Activated gamma-delta T cell treated with anti-CD3 and anti-CD28 coated beads, Interleukin-2, amount 50 U/mL, for 16 hours (primary cell): ENCODE measurements around the gene GAS6.

Source experiments
- DNase-seq: peaks from one replicate; pipeline ENCODE4 v3.0.0-alpha.2; 2020; ENCODE audit warnings: low read depth

GAS6 gene

GRCh38 chr13:113887700-113888201, 23.9 kb upstream of the GAS6 start:
- no peak for DNase-seq

- no peak for DNase-seq
Measured at GRCh38 chr13:113886561-113887112, 22.8 kb upstream of the GAS6 start.

DNA sequence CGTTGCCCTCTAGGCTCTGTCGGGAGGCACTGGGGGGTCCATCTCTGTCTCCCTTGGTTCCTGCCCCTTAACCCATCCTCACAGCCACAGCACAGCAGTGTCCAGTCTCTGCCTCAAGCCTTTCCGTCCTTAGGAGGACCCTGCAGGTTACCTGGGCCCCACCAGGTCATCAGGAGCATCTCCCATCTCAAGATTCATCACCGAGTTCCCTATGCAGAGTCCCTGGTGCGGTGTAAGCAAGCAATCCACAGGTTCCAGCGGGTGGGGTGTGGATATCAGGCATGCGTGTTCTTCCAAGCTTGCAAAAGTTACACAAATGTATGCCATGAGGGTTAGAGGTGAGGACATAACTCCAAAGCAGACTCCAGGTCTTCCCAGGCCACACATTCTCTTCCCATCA, 20.9 kb upstream of the GAS6 start:
- no peak for DNase-seq

- no peak for DNase-seq
Measured at GRCh38 chr13:113883921-113884804, 20.3 kb upstream of the GAS6 start.

DNA sequence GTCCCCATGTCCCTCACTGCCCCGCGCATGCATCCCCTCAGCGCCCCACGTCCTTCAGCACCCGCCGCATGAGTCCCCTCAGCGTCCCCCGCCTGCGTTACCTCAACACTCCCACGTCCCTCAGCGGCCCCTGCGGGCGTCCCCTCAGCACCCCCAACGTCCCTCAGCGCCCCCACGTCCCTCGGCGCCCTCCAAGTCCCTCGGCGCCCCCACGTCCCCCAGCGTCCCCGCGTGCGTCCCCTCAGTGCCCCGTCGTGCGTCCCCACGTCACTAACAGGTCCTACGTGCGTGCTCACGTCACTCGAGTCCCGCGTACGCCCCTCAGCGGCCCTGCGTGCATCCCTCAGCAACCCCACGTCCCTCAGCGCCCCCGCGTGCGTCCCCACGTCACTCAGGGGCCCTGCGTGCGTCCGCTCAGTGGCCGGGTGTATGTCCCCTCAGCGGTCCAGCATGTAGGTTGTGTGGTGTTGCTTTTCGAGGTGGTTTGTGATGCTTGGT, 19.5 kb upstream of the GAS6 start:
- DNase-seq = no peak

- DNase-seq = no peak
Measured at GRCh38 chr13:113882716-113883115, 18.8 kb upstream of the GAS6 start.

DNA sequence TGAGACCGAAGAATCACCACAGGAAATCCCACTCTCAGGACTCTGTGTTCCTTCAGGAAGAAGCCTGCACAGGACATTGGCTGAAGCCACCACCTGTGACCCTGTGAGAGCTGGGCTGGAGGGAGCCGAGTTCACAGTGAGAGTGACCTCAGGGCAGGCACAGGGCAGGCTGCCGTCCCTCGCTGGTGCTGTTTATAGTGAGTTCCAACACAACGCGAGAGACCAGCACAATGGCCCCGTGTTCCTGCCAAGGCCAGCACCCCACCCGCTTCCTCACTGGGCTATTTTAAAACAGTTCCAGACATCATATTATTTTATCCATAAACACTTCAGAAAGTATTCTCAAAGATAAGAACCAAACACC, 18.4 kb upstream of the GAS6 start:
- no peak for DNase-seq

- no peak for DNase-seq
Measured at GRCh38 chr13:113881614-113882266, 17.9 kb upstream of the GAS6 start.

DNA sequence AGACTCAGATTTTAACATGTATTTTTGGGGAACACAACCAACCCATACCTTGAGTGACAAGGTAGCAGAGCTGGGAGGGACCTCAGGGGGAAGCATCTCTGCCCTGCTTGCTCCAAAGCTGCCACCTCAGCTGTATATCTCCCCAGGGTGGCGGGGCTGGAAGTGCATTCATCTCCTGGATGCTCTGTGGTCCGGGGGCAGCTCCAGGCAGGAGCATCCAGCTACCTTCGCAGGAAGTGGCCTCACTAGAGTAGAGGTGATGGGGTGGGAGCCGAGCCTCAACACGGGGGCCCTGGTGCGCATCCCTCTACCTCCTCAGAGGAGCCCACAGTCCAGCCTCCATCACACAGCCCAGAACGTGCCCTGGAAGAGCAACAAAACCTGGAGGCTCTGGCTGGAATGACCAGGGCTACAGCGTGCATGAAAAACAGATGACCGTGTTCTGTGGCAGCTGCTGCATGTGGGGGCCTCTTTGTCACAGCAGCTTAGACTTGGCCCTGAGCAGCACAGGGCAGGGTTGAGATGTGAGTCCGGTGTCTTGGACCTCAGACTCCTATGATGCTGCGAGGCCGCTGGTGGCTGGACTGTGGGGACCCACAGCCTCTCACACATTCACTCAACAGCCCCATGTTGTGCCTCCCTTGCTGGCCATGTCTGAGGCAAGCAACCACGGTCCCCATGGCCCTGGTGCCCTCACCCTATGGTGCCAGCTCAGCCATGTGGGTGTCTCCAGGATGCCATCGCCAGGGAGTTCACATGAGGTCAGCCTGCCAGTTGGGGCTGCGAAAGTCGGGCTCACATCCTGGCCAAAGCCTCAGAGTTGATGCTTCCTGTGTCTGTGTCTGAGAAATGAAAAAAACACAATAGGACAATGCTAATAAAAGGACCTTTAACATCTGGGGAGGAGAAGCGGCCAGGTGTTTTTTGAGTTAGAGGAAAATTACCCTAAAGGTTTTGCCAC, 17.1 kb upstream of the GAS6 start:
- DNase-seq = no peak

DNA sequence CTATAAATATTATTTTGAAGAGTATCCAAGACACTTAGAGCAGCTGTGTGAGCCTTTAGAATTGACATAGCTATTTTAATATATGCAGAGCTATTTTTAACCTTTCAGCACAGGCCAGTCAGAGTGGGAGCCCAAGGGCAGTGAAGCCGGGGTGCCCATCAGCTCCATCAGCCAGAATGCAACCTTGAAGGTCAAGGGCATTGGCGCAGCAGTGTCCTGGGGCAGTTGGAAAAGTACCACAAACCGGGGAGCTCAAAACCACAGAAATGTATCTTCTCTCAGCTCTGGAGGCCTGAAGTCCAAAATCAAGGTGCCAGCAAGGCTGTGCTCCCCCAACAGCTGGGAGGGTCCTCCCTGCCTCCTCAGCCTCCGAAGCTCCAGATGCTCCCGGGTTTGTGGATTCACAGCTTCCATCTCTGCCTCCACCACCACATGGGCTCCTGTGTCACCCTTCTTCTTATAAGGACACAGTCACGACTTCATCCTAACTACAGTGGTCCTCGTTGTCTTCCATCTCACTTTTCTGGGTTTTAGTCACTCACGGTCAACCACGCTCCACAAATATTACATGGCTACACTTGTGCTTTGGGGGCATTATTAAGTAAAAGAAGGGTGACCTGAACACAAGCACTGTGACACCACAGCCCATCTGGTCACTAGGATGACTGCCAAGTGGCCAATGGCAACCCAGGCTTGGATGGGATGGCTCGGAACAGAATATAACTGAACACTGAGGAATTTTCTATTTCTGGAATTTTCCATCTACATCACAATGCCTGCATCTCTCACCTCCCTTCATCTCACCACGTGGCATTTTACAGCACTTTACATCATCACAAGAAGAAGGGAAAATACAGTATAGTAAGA, 15.9 kb upstream of the GAS6 start:
- DNase-seq = no peak

- DNase-seq = no peak
Measured at GRCh38 chr13:113879017-113879416, 15.1 kb upstream of the GAS6 start.

GRCh38 chr13:113877149-113877990, 13.5 kb upstream of the GAS6 start:
- DNase-seq = no peak

DNA sequence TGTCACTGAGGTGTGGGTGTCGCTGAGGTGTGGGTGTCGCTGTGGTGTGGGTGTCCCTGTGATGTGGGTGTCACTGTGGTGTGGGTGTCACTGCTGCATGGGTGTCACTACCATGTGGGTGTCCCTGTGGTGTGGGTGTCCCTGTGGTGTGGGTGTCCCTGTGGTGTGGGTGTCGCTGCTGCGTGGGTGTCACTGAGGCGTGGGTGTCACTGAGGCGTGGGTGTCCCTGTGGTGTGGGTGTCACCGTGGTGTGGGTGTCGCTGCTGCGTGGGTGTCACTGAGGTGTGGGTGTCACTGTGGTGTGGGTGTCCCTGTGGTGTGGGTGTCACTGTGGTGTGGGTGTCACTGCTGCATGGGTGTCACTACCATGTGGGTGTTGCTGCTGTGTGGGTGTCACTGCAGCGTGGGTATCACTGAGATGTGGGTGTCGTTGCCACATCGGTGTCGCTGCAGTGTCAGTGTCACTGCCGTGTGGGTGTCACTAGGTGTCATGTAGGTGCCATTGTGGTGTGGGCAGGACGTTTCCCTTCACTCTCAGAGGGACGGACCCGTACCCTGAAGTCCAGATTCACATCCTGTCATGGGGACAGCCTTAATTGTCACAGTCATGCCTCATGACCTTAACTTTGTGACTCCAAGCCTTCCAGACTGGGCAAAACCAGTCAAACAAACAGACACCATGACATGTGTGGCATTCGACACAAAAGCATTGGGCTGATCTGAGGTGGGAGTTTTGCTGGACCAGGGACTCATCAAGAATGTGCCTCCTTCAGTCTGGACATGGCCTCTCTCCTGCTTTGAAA, 12.7 kb upstream of the GAS6 start:
- DNase-seq = no peak

DNA sequence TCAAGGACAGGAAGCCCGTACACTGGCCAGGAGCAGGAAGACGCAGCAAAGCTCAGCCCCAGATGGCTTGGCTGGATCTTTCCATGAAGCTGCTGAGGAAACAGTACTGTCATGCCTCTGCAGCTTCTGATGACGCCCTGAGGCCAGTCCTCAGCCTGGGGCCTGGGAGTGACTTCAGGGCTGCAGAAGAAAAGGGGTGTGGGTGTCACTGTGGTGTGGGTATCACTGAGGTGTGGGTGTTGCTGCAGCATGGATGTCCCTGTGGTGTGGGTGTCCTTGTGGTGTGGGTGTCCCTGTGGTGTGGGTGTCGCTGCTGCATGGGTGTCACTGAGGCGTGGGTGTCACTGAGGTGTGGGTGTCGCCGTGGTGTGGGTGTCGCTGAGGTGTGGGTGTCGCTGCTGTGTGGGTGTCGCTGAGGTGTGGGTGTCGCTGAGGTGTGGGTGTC, 12.0 kb upstream of the GAS6 start:
- DNase-seq = no peak

DNA sequence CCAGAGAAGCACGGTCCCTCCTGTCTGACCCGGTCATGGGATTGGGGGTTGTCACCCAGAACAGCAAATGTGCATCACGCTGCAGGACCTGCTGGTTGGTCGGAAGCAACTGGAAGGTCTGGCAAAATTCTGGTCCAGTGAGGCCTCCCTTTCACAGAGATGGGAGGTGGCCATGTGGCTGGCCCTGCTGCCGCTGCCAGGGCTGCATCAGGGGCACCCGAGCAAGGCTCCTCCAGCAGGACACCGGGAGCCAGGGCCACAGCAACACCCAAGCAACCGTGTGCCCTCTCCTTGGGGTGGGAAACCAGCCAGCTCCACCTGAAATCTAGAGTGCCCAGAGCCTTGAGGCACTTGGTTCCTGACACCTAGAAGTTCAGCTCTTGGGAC, 11.5 kb upstream of the GAS6 start:
- no peak for DNase-seq

DNA sequence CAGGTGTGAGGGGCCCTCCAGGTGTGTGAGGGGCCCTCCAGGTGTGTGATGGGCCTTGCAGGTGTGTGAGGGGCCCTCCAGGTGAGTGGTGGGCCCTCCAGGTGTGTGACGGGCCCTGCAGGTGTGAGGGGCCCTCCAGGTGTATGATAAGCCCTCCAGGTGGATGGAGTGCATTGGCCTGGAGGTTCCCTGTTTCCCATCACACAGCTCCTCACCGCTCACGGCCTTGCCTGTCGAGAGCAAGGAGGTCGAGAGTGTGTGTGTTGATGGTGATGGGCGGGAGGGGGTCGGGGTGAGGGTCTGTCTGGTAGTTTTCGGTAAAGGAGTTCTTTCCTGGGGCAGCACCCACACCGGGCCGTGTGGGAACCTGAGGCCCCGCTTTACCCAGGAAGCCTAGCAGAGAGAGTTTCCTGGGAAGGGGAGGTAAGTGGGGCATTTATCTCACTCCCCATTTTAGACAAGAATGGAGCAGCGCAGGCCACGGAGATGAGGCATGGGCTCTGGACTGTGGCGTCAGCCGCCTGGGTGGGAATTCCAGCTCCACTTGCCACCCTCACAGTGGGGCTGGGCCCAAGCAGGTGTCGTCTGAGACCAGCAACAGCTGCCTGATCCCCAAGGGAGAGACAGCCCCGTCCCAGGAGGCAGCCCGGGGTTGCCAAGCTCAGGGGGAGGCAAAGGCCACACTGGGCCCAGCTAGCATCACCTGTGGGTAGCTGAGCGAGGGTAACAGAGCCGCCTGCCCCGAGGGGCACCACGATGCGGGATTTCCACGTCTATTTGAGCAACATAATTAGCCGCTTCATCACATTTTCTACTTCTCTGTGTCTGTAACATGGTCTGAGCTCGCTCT, 10.9 kb upstream of the GAS6 start:
- DNase-seq = no peak

DNA sequence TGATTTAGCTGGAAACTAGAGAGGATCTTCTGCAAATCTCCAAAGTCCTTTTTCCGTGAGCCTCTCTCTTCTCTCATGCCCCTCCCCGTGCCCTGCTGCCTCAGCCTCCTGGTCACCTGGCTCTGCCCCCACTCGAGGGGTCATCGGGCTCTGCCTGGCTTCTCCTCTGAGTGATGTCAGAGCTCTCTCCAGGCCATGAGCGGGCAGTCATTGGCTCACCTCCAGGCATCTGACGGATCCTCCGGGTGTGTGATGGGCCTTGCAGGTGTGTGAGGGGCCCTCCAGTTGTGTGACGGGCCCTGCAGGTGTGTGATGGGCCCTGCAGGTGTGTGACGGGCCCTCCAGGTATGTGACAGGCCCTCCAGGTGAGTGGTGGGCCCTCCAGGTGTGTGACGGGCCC, 10.3 kb upstream of the GAS6 start:
- DNase-seq = no peak

- no peak for DNase-seq
Measured at GRCh38 chr13:113869263-113869662, 5.4 kb upstream of the GAS6 start.
